ENCODE measurements around the gene PROSER3.
A peak's percentile ranks its signal among the peaks of the same experiment; 100 is the strongest.

PROSER3 gene

DNA sequence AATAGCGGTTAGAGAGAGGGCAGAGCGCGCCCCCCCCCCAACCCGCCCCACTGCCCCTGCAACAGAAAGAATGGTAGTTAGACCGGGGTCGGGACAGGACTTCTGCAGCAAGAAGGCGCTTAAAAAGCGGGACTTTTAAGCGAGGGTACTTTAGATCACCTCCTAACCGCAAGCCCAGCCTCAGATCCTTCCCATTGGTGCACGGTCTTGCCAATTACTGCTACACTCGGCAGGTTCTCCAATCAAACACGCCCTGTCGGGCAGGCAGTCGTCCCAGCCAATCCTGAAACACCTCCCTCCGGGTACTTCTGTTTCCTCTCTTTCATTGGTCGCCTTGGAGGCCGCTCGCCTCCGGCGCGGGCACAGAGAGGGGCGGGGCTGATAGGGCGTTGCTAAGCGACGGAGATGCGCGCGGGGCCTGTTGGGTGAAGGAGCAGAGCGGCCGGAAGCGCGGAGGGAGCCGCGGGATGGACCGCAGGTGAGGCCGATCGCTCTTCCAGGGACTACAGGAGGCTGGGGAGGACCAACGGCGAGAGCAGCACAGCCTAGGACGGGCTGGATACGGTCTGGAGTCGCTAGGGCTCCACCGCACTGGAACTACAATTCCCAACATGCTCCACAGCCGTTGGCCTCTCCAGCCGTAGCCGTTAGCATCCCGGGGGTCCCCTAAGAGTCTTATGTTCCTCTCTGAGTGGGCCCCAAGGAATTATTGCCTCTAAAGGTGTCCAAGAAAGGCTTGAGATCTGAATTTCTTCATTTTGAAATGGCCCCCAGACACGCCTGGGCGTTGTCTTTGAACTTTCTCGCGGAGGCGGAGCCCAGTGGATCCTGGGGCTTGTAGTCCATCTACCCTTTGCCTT is at the start of gene PROSER3:
Gene PROSER3 (plus strand): TSS at position 428 of the 860 bp plus-strand sequence. CDS start 40 bp downstream, at position 468.
- DNase-seq (ENCODE audit: low read depth): peak; percentile 98

DNA sequence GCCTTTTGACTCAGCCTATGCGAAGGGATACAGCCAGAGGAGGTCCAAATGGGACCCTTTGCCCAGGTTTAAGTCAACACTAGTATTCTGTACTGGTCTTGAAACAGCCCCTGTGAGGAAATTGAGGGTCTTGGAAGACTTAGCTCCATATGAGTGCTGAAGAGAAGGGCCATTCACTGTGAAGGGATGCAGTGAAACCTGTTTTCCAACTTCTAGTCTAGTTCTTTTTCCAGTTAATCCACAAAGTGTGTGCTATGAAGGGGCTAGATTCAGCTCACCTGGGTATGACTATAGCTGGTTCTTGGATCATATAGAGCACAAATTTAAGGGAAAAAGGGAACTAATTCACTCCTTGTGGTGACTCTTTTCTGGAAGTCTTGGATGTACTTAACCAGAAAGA is 49.6 kb upstream of the PROSER3 start:
- DNase-seq (ENCODE audit: low read depth): no peak

DNA sequence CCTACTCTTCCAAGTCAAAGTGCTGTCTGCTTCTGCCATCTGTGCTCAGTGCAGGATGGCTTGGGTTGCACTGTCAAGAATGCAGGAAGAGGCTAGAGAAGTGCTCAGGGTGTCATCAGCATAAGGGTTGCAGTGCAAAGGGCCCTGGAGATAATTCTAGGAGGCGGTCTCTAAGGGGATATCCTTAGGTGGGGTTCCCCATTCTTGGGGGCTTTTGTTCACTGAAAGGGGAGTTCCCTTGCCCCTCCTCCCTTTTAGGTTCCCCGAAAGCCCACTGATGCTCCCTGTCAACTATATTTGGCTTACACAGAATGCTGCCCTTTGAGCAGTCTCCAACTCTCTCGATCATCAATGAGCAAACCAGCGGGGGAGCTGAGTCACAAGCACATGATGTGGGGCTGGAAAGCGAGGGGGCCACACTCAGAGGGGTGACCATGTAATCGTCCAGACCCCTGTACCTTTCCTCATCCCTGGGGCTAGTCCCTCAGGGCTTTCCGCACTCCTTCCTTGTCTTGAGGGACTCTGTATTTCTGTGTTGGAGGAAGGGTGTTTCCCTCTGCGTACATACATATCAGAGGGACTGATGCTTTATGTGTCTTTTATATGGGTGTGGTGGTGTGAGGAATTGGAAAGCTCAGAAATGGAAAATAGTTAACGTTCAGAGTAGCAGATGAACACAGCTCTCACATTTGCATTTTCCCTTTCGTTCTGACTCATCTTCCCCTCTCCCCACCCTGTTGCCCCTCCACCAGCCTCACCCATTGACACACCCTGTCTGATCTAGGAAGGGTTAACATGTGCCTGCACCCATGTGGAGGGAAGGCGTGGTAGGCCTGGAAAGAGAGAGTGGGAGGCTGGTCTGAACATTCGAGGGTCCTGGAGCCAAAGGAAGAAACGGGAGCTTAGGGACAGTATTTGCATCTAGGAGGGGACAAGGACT is 46.9 kb upstream of the PROSER3 start:
- no peak for DNase-seq (ENCODE audit: low read depth)

DNA sequence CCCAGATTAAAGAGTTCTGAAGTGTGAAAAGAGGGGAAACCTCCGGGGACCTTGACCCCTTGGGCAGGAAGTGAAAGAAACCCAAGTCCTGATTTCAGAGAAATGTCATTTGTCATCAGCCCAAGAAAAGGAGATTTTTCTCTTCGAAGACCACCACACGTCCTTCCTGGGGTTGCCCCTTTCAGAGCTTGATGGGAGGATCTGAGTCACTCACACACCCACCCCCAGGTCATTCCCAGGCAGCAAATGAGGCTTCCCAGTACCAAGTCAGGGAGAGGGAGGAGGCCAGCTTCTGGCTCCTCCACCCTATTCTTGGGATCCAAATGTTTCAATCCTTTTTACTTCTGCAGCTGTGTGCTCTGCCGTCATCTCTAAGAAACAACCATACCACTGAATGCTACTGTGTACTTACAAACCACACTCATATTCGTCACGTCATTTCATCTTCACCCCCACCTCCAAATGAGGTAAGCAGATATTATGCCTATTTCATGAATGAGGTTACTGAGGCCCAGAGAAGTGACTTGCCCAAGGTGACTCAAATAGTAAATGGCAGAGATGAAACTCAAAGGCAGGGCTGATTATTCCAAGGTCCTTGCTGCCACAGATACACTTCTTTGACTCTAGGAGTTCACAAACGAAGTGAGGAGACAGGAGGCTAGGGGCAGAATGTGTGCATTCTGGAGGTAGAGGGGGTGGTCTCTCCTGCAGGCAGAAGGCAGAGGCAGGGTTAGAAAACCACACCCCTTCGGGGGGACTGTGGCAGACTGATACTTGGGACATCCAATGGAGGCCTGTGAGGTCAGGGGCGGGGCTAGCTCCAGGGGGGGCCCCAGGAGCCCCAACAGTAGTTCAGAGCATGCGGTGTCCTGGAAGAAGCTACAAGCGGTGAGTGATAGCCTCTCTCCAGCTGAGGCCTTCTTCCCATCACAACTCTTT is 45.1 kb upstream of the PROSER3 start:
- no peak for DNase-seq (ENCODE audit: low read depth)

DNA sequence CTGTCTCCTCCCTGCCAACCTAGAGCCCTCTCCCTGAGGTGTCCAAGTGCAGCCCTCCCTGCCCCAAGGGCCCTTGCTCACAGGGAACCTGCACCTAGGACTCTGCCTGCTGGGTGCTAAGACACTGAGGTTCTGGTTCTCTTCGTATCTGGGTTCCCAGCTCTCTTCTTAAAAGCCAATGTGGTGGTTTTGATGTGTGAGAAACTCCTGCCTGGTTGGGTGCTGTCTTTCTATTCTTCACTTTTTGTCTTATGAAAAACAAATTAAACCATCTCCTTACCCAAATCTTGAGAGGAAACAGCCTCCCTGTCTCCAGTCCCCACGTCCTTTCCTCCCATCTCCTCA is 44.5 kb upstream of the PROSER3 start:
- no peak for DNase-seq (ENCODE audit: low read depth)

DNA sequence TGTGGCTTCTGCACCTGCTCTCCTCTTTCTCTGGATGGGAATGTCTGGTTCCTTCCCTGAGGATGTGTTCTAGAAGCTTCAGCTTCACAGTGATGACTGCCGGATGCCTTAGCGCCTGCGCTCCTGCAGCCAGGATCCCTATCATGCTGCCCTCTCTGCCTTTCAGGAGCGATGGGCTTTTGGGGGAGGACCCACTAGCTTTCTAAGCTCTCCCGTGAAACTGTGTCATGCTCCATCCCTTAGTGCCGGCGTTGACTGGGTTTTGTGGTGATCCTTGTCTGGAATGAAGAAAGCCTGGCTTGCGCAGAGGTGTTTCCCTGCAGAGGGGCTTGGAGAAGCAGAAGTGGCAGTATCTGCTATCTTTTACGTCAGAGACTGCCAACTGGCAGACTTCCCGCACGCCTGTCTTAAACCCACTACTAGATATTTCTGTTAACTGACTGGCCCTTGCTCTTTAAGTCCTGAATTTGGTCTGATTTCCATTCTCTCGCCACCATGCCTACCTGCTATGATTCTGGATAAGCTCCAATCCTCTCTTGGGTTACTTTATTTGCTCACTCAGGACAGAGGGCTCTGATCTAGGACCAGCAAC is 44.0 kb upstream of the PROSER3 start:
- no peak for DNase-seq (ENCODE audit: low read depth)

DNA sequence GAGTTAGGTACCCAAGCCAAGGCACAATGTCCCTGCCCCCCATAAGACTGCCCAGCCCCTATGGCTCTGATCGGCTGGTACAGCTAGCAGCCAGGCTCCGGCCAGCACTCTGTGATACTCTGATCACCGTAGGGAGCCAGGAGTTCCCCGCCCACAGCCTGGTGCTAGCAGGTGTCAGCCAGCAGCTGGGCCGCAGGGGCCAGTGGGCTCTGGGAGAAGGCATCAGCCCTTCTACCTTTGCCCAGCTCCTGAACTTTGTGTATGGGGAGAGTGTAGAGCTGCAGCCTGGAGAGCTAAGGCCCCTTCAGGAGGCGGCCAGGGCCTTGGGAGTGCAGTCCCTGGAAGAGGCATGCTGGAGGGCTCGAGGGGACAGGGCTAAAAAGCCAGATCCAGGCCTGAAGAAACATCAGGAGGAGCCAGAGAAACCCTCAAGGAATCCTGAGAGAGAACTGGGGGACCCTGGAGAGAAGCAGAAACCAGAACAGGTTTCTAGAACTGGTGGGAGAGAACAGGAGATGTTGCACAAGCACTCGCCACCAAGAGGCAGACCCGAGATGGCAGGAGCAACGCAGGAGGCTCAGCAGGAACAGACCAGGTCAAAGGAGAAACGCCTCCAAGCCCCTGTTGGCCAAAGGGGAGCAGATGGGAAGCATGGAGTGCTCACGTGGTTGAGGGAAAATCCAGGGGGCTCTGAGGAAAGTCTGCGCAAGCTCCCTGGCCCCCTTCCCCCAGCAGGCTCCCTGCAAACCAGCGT is 43.2 kb upstream of the PROSER3 start:
- DNase-seq (ENCODE audit: low read depth): no peak

DNA sequence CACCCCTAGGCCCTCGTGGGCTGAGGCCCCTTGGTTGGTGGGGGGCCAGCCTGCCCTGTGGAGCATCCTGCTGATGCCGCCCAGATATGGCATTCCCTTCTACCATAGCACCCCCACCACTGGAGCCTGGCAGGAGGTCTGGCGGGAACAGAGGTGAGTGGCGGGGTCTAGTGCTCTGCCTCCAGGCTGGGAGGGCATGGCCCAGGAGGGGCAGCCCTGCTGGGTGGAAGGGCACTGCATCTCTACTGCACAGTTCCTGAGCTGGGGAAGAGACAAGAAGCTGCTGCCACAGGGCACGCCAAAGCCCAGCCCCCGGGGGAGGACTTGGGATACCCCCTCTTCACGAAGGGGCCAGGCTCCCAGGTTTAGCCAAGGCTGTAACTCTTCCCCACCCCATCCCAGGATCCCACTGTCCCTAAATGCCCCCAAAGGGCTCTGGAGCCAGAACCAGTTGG is 42.6 kb upstream of the PROSER3 start:
- no peak for DNase-seq (ENCODE audit: low read depth)

DNA sequence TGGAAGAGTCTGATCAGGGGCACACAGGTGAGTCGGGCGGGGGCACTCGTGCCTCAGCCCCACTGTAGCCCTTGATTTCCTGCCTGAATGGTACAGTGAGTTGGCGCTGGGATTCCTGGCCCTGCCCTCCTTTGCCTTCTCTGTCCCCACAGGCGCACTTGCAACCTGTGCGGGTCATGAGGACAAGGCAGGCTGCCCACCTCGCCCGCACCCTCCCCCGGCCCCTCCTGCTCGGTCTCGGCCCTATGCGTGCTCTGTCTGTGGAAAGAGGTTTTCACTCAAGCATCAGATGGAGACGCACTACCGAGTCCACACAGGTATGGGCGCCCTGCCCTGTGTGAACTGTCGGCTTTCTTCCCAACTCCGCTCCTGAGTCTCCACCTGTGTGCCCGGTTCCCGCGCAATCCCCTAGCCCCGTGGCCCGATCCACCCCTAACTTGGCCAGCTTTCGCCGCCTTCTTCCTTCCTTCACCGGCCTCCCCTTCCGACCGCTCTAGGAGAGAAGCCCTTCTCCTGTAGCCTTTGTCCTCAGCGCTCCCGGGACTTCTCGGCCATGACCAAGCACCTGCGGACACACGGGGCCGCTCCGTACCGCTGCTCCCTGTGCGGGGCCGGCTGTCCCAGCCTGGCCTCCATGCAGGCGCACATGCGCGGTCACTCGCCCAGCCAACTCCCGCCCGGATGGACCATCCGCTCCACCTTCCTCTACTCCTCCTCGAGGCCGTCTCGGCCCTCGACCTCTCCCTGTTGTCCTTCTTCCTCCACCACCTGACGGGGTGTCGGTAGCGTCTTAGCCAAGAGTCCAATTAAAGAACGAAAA is 41.8 kb upstream of the PROSER3 start:
- DNase-seq (ENCODE audit: low read depth): no peak

DNA sequence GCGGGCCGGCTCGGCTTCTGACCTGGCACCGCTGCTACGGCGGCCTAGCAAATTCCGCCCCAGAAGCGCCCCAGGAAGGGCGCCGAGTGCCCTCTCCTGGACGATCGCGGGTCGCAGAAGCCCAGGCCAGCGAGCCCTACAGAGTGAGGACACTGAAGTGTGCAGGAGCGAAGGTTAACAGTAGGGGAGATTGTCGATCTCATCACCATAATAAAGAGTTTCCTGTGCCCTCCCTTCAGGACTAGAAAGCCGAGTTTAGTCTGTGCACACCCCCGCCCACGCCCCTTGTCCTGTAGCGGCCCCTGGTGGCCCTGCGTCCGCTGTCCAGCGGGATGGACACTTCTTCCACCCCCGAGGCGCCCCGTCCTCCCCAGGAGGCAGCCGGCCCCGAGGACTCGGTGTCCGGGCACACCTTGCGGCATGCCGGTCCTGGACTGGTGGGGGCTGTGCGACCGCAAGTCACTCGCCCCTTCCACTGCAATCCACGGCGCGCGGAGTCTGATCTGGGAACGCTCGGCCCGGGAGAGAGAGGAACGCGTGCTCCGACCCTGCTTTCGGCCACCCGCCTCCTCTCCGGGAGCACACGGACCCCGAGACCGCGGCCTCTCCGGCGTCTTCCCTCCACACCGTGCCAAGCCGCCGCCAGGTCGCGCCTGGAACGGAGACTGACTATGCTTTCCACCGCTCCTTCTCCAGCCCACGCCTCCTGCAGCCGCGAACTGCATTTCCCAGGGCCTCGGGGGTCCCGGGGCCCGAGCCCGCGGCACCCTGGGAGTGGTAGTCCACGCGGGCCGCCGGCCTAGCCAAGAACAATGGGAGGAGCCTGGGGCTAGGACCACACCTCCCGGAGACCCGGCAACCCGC is 40.9 kb upstream of the PROSER3 start:
- peak; percentile 87 for DNase-seq (ENCODE audit: low read depth)

DNA sequence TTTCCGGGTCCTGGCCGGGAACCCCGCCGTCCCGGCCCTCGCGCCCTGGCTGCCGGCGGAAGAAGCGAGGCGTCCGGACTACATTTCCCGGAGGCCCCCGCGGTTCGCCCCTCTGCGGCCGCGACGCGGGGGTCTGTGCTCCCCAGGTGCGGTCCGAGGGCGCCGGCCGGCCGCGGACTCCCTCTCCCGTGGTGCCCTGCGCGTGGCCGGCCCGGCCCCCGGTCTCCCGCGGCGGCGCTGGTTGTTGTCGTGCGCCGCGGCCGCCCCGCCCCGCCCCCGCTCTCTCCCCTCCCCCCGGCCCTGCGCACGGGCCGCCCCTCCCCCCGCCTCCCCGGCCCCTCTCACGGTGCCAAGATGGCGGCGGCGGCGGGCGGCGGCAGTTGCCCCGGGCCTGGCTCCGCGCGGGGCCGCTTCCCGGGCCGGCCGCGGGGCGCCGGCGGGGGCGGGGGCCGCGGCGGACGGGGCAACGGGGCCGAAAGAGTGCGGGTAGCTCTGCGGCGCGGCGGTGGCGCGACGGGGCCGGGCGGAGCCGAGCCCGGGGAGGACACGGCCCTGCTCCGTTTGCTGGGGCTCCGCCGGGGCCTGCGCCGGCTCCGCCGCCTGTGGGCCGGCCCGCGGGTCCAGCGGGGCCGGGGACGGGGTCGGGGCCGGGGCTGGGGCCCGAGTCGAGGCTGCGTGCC is 40.2 kb upstream of the PROSER3 start, which contains the start of gene KMT2B:
Gene KMT2B (plus strand): TSS at position 339 of the 680 bp plus-strand sequence. CDS start 16 bp downstream, at position 355.
- no peak for DNase-seq (ENCODE audit: low read depth)

DNA sequence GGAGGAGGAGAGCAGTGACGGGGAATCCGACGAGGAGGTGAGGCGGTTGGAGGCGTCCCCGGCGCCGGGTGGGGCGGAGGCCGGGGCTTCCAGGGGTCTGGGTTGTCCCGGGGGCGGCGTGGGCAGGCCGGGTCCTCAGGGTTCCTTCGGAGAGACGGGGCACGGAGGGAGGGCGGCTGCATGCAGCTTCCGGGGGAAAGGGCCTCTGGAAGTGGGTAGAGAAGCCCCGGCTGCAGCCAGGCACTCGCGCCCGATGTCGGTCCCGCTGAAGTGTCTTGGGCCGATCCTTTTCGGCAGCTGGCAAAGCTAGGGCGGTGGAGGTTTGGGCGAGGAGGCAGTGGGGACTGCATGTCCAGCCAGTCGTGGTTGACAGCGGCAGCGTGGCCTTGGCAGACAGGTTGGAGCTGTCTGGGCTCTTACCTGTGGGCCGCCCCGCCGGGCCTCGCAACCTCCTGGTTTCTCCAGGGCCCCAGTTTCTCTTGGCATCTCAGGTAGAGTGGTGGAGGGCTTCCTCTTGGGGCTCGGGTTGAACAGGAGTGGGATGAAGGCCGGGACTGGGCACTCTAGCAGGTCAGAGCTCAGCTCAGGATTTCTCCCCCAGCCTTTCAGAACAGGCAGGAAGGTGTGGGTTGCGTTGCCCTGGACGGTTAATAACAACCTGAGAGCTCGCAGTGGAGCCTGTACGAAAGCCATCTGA is 39.5 kb upstream of the PROSER3 start:
- DNase-seq (ENCODE audit: low read depth): no peak

DNA sequence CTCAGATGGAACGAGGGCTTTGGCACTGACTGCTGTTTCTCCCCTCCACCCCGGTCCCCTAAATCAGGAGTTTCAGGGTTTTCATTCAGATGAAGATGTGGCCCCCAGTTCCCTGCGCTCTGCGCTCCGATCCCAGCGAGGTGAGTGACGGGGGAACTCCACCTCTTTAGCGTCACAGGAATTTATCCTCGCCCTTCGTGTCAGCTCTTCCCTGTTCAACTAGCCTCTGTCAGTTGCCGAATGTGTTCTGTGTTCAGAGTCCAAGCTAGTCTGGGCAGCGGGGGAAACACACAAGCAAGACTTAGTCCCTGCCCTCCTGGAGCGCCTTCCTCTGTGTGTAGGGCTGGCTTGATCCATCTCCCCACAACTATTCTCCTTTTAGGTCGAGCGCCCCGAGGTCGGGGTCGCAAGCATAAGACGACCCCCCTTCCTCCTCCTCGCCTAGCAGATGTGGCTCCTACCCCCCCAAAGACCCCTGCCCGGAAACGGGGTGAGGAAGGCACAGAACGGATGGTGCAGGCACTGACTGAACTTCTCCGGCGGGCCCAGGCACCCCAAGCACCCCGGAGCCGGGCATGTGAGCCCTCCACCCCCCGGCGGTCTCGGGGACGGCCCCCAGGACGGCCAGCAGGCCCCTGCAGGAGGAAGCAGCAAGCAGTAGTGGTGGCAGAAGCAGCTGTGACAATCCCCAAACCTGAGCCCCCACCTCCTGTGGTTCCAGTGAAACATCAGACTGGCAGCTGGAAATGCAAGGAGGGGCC is 38.4 kb upstream of the PROSER3 start:
- no peak for DNase-seq (ENCODE audit: low read depth)

DNA sequence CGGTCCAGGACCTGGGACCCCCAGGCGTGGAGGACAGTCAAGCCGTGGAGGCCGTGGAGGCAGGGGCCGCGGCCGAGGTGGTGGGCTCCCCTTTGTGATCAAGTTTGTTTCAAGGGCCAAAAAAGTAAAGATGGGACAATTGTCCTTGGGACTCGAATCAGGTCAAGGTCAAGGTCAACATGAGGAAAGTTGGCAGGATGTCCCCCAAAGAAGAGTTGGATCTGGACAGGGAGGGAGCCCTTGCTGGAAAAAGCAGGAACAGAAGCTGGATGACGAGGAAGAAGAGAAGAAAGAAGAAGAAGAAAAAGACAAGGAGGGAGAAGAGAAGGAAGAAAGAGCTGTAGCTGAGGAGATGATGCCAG is 37.8 kb upstream of the PROSER3 start:
- no peak for DNase-seq (ENCODE audit: low read depth)

DNA sequence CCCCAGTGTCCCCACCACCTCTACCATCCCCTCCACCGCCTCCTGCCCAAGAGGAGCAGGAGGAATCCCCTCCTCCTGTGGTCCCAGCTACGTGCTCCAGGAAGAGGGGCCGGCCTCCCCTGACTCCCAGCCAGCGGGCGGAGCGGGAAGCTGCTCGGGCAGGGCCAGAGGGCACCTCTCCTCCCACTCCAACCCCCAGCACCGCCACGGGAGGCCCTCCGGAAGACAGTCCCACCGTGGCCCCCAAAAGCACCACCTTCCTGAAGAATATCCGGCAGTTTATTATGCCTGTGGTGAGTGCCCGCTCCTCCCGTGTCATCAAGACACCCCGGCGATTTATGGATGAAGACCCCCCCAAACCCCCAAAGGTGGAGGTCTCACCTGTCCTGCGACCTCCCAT is 37.3 kb upstream of the PROSER3 start:
- no peak for DNase-seq (ENCODE audit: low read depth)

DNA sequence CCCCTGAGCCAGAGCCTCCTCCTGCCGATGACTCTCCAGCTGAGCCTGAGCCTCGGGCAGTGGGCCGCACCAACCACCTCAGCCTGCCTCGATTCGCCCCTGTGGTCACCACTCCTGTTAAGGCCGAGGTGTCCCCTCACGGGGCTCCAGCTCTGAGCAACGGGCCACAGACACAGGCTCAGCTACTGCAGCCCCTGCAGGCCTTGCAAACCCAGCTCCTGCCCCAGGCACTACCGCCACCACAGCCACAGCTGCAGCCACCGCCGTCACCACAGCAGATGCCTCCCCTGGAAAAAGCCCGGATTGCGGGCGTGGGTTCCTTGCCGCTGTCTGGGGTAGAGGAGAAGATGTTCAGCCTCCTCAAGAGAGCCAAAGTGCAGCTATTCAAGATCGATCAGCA is 36.6 kb upstream of the PROSER3 start:
- no peak for DNase-seq (ENCODE audit: low read depth)

DNA sequence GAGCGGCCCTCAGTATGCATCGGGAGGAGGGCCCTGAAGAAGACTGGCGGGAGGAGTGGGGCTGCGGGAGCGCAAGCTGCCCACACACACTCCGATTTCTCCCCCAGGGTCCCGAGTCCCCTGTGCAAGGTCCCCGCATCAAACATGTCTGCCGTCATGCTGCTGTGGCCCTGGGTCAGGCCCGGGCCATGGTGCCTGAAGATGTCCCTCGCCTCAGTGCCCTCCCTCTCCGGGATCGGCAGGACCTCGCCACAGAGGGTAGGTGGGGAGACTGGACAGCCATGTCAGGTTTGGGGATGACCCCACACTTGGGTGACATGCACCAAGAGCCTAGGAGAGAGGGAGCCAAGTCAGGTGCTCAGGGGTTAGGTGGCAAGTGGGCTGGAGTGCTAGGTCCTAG is 35.5 kb upstream of the PROSER3 start:
- no peak for DNase-seq (ENCODE audit: low read depth)

Measured in CMK (cell line).